IgD-negative memory B cell (primary cell): Measurements from ENCODE around the gene KRT4. TPM values are rescaled to one million over a fixed set of nuclear protein-coding genes. Genes with fewer than 3 reads are reported as not detected.
"Not testable (repeated sequence)": the region's sequence is repeated elsewhere in the genome, so short reads cannot be mapped to it uniquely, and the experiment has no call there.

Experiments used
- H3K27ac Mint-ChIP-seq, 3 donors: one replicate each; pipeline ENCODE4 v1.8.0; 2020 to 2022; ENCODE audit warnings: mild to moderate bottlenecking in 3 of 3, mixed read lengths in 3 of 3, moderate library complexity in 1 of 3
- H3K27me3 Mint-ChIP-seq: one replicate; pipeline ENCODE4 v1.8.0; 2021; ENCODE audit warnings: mixed read lengths
- H3K36me3 Mint-ChIP-seq: one replicate; pipeline ENCODE4 v1.8.0; 2020; ENCODE audit warnings: mild to moderate bottlenecking, mixed read lengths
- H3K4me1 Mint-ChIP-seq, 3 donors: one replicate each; pipeline ENCODE4 v1.8.0; 2020 to 2022; ENCODE audit warnings: mixed read lengths in 3 of 3, mild to moderate bottlenecking in 1 of 3
- H3K4me3 Mint-ChIP-seq, 4 donors: one replicate each; pipeline ENCODE4 v1.8.0; 2020 to 2022; ENCODE audit warnings: mild to moderate bottlenecking in 4 of 4, mixed read lengths in 4 of 4, moderate library complexity in 3 of 4
- H3K9me3 Mint-ChIP-seq, 3 donors: one replicate each; pipeline ENCODE4 v1.8.0; 2020 to 2021; ENCODE audit warnings: mixed read lengths in 3 of 3, mild to moderate bottlenecking in 1 of 3
- polyA plus RNA-seq: library from polyadenylated mRNA; unstranded; fragments of 300-500 nt; fragmentation: Illumina TruSeq; gene quantifications from one replicate; pipeline ENCODE4 v1.2.3, GENCODE V29; 2021

KRT4 gene
- polyA plus RNA-seq, 1 donor from 2014 or later, result not detected

DNA sequence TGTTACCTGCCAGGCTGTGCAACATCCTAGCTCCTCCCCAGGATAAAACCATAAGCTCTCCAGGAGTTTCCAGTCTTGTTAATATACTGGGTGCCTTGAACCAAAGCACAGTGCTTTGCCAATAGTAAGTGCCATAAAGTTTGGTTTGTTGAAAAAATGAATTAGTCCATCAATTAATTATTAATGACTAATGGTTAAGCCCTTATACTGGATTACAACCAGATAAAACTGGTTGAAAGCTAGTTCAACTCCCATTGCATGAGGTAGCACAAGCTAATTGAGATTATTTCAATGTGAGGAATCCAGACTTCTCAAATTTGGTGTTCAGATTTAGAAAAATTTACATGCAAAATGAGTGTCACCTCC lies 16.4 kb downstream of the KRT4 start:
- no peaks in the 10 kb centered on the region for H3K36me3 Mint-ChIP-seq
- peaks cover 10% of the 10 kb centered on the region for H3K27me3 Mint-ChIP-seq
- no peaks in the 10 kb centered on the region for H3K4me1 Mint-ChIP-seq
- H3K27ac Mint-ChIP-seq, result no peak overlapping the region
- H3K9me3 Mint-ChIP-seq, result no peaks in the 10 kb centered on the region
- no peak overlapping the region for H3K4me3 Mint-ChIP-seq

GRCh38 chr12:52796839-52797528 lies 16.9 kb downstream of the KRT4 start:
- Mint-ChIP-seq H3K27ac (no peak overlapping the region), H3K36me3 (no peaks in the 10 kb centered on the region), H3K27me3 (peaks cover 10% of the 10 kb centered on the region)

DNA sequence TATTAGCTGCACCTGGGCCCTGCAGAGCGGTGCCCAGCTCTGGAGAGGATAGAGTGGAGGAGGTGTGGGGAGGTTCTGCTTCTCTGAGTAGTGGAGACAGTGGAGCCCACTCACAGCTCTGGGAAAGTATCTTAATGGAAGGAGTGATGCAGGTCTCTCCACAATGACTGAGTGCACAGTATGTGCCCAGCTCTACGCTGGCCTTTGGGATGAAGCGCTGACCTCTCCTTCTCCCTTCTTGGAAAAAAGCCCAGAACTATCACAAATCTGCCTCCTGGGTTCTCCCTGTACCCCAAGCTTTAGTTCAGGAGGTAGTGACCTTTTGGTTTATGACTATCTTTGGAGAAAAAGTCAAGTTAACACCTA lies 17.5 kb downstream of the KRT4 start:
- Mint-ChIP-seq H3K4me3 (no peak overlapping the region), H3K9me3 (no peaks in the 10 kb centered on the region), H3K27me3 (peaks cover 10% of the 10 kb centered on the region), H3K27ac (no peak overlapping the region), H3K4me1 (no peaks in the 10 kb centered on the region), H3K36me3 (no peaks in the 10 kb centered on the region)

More at GRCh38 chr12:52796839-52797528, 16.9 kb downstream of the KRT4 start:
- no peak overlapping the region for H3K4me3 Mint-ChIP-seq
- no peaks in the 10 kb centered on the region for H3K4me1 Mint-ChIP-seq
- H3K9me3 Mint-ChIP-seq, result no peaks in the 10 kb centered on the region

DNA sequence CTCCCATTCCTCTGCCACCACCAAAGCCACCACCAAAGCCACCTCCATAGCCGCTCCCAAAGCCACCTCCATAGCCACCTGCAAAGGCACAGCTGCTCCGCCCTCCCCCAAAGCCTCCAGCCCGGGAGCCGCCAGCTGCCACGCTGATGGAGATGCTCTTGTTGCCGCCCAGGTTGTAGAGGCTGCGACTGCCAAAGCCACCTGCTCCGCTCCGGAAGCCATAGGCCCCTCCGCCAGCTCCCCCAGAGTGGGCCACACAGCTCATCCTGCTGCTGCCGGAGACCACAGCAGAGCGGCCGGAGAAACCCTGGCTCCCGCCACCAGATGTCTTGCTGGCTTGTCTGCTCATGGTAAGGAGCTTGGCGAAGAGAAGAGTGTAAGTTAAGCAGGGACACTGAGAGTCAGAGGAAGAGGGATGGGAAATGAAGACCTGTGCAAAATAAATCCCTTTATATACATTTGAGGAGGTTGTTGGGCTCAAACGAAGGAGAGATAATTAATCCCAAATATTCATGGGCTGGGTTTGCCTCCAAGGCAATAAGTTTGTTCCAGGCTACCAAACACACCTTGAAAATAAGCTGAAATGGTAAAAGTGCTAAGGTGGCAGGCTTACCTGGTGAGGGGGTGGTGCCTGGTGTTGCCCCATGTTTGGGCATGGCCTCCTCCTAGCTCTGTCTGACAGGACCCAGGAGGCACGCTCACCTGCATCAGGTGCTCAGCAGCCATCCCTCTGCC lies 18.1 kb downstream of the KRT4 start, which contains the start of gene KRT3:
Gene KRT3, minus strand, starts transcription at position 424 of the 735 bp plus-strand sequence. Its CDS starts 75 bp downstream, at position 349.
- Mint-ChIP-seq H3K4me1 (no peaks in the 10 kb centered on the region), H3K27ac (no peak within 1 kb of the TSS), H3K27me3 (peaks cover 10% of the 10 kb centered on the region), H3K4me3 (no peak within 1 kb of the TSS), H3K36me3 (no peaks in the 10 kb centered on the region), H3K9me3 (no peaks in the 10 kb centered on the region)

- H3K27ac Mint-ChIP-seq, H3K4me1 Mint-ChIP-seq, H3K9me3 Mint-ChIP-seq, H3K36me3 Mint-ChIP-seq, H3K4me3 Mint-ChIP-seq: not testable (repeated sequence)
- peaks cover 14% of the 10 kb centered on the region for H3K27me3 Mint-ChIP-seq
Measured at GRCh38 chr12:52795332-52795674, 18.6 kb downstream of the KRT4 start.

- Mint-ChIP-seq H3K36me3 (no peaks in the 10 kb centered on the region), H3K4me3 (no peak overlapping the region), H3K27me3 (peaks cover 18% of the 10 kb centered on the region), H3K4me1 (peaks cover 0 to 4% (median 0%) of the 10 kb centered on the region in 3 donors), H3K27ac (no peak overlapping the region), H3K9me3 (no peaks in the 10 kb centered on the region)
Measured at GRCh38 chr12:52794479-52795331, 19.2 kb downstream of the KRT4 start.

- Mint-ChIP-seq H3K4me1 (peaks cover 0 to 9% (median 0%) of the 10 kb centered on the region in 3 donors), H3K9me3 (no peaks in the 10 kb centered on the region), H3K27ac (no peak overlapping the region), H3K4me3 (no peak overlapping the region), H3K27me3 (peaks cover 28% of the 10 kb centered on the region), H3K36me3 (no peaks in the 10 kb centered on the region)
Measured at GRCh38 chr12:52792185-52793029, 21.5 kb downstream of the KRT4 start.

GRCh38 chr12:52791271-52792184 lies 22.4 kb downstream of the KRT4 start:
- peaks cover 0 to 9% (median 0%) of the 10 kb centered on the region in 3 donors for H3K4me1 Mint-ChIP-seq
- no peaks in the 10 kb centered on the region for H3K9me3 Mint-ChIP-seq
- no peaks in the 10 kb centered on the region for H3K36me3 Mint-ChIP-seq
- H3K27me3 Mint-ChIP-seq, result peaks cover 28% of the 10 kb centered on the region
- no peak overlapping the region for H3K4me3 Mint-ChIP-seq
- H3K27ac Mint-ChIP-seq, result peak overlapping the region in 1 of 3 donors; percentile 76

DNA sequence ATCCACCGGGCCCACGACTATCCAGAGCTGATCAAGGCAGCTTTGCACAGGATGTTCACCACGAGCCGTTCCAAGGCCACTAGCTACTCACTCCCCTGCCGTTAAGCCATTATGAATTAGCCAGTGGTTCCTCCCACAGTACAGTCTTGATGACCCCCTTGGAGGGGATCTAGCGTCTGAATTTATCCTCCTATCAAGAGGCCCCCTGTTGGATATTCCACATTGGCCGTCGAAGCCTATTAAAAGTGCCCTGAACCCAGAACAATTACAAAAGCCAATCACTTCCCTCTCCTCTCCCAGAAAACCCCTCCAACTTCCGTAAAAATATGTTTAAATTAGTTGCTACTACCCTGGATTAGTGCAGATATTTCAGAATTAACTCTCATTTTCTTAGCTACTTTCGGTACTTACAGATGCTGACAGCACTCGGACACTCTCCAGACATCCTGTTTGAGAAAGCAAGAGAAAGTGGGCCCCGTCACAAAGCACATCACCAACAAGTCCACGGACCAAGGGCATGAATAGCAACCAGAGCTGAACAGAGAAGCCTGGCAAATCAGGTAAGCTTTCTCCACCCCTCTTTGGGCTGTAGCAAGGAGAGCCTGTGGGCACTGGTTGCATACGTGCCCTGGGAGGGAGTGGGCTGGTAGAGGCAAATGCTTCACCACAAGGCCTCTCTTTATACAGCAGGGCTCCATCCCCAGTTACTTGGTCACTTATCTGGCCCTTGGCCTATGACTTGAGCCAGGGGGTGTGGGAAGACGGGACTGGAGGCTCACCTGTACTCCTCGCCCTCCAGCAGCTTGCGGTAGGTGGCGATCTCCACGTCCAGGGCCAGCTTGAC lies 23.3 kb downstream of the KRT4 start:
- H3K4me3 Mint-ChIP-seq, result no peak overlapping the region
- no peaks in the 10 kb centered on the region for H3K36me3 Mint-ChIP-seq
- peaks cover 0 to 9% (median 0%) of the 10 kb centered on the region in 3 donors for H3K4me1 Mint-ChIP-seq
- H3K27ac Mint-ChIP-seq, result no peak overlapping the region
- H3K9me3 Mint-ChIP-seq, result peaks cover 0 to 2% (median 0%) of the 10 kb centered on the region in 3 donors
- peaks cover 25% of the 10 kb centered on the region for H3K27me3 Mint-ChIP-seq

DNA sequence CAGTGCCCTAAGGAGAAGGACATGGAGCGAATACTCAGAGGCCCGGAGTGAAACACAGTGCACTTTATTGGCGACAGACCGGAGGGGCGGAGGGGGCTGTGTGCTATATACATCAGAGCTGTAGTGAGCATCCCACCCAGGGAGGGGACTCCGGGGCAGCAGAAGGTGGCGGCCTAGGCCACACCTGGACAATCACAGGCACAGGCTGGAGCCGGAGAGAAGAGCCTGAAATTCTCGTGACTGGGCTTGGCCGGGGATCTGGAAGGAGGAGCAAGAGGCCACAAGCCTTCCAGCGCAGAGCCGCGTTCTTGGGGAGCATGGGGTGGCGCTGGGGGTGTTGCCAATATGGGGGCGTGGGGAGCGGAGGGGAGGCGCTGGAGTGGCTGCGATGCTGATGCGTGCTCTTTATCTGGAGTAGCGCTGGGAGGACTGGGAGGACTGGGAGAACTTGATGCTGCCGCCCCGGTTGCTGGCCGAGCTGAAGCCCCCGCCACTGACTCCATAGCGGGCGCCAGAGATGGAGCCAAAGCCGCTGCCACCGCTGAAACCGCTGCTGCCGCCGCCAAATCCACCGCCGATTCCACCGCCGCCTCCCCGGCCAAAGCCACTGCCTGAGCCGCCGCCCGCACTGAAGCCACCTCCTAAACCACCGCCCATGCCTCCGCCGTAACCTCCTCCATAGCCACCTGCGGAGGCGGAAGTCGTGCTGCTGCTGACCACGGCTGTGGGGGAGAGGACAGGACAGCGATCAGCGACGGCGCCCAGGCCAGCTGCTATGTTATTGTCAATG lies 24.1 kb downstream of the KRT4 start:
- peak overlapping the region in 1 of 4 donors; percentile 24 for H3K4me3 Mint-ChIP-seq

DNA sequence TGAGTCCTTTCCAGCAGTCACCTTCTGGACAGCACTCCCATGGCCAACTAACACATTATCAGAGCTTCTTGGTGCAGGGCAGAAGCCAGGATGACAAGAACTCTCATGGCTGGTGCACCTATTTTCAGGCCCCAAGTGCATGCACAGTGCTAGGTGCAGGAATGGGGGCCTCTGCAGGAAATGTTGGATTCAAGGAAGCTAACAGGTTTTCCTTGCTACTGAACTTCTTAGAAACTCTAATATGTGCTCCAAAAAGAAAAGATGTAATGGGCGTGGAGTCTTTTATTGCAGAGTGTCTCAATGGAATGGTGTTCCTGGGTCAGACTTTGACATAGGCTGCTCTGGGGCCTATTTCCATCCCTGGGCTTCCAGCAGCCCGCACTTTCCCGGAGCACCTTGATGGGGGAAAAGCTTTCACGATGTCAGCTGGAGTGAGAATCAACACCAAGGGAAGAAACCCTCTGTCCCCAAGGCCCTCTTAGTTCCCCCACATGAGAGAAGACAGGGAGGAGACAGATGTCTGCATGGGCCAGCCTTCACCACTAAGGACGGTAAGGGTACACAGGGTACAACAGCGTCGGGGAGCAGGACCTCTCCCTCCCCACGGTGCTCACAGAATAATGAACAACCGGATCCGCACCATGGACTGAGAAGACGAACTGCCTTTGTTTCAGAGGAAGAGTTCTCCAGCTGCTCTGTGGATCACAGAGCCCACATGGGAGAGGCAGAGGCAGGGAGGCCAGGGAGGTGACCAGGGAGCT lies 24.9 kb downstream of the KRT4 start:
- Mint-ChIP-seq H3K27ac (no peak overlapping the region), H3K9me3 (peaks cover 0 to 3% (median 1%) of the 10 kb centered on the region in 3 donors), H3K36me3 (no peaks in the 10 kb centered on the region), H3K4me1 (peaks cover 0 to 9% (median 0%) of the 10 kb centered on the region in 3 donors), H3K27me3 (peaks cover 26% of the 10 kb centered on the region), H3K4me3 (peak overlapping the region in 1 of 4 donors; percentile 24)

More for the DNA sequence above, 24.1 kb downstream of the KRT4 start:
- peaks cover 0 to 3% (median 1%) of the 10 kb centered on the region in 3 donors for H3K9me3 Mint-ChIP-seq
- peak overlapping the region in 1 of 3 donors; percentile 36 for H3K27ac Mint-ChIP-seq
- H3K27me3 Mint-ChIP-seq, result peaks cover 28% of the 10 kb centered on the region
- no peaks in the 10 kb centered on the region for H3K36me3 Mint-ChIP-seq
- peaks cover 0 to 9% (median 0%) of the 10 kb centered on the region in 3 donors for H3K4me1 Mint-ChIP-seq
